HepG2 (cell line): ENCODE results near the gene DLG3.

Source experiments
- ATF3 ChIP-seq: sonication (generic); formaldehyde crosslinking; IDR thresholded peaks from 2 replicates; pipeline ENCODE4 v1.4.0; 2020; ENCODE audit warnings: missing genetic modification reagents
- HNF1A ChIP-seq, 2 experiments: sonication (generic) in 1 of 2; formaldehyde crosslinking in 1 of 2; IDR thresholded peaks; 2 replicates each; pipeline versions ENCODE4 v1.4.0 to v1.6.1; 2016 to 2020; ENCODE audit warnings: borderline replicate concordance in 1 of 2, low read depth in 1 of 2, mild to moderate bottlenecking in 1 of 2, missing genetic modification reagents in 1 of 2
- NFE2 ChIP-seq: sonication (generic); formaldehyde crosslinking; IDR thresholded peaks from 2 replicates; pipeline ENCODE4 v1.4.0; 2020; ENCODE audit warnings: missing genetic modification reagents
- NPAS2 ChIP-seq: sonication (generic); formaldehyde crosslinking; IDR thresholded peaks from 2 replicates; pipeline ENCODE4 v1.8.0; 2022; ENCODE audit warnings: mild to moderate bottlenecking, missing genetic modification reagents, borderline replicate concordance
- NR3C1 ChIP-seq: sonication (generic); formaldehyde crosslinking; IDR thresholded peaks from 2 replicates; pipeline ENCODE4 v1.4.0; 2020; ENCODE audit warnings: missing genetic modification reagents
- POLR2A ChIP-seq, 2 experiments: IDR thresholded peaks; 2 replicates each; pipeline ENCODE4 v1.6.1; 2011; ENCODE audit warnings: low read depth in 2 of 2, low read length in 2 of 2, mild to moderate bottlenecking in 1 of 2, moderate library complexity in 1 of 2; ENCODE audit not compliant: insufficient read depth in 1 of 2
- REL ChIP-seq: sonication (generic); formaldehyde crosslinking; conservative IDR thresholded peaks from 2 replicates; pipeline ENCODE4 v1.8.0; 2022; ENCODE audit warnings: mild to moderate bottlenecking, missing genetic modification reagents, moderate library complexity
- ZNF383 ChIP-seq: sonication (generic); formaldehyde crosslinking; IDR thresholded peaks from 2 replicates; pipeline ENCODE4 v1.4.0; 2020; ENCODE audit warnings: missing genetic modification reagents, mild to moderate bottlenecking, borderline replicate concordance
- ZNF451 ChIP-seq: sonication (generic); formaldehyde crosslinking; IDR thresholded peaks from 2 replicates; pipeline ENCODE4 v1.5.0; 2020; ENCODE audit warnings: mild to moderate bottlenecking, missing genetic modification reagents
- ZNF501 ChIP-seq: sonication (generic); formaldehyde crosslinking; IDR thresholded peaks from 2 replicates; pipeline ENCODE4 v1.5.1; 2020; ENCODE audit warnings: mild to moderate bottlenecking, moderate library complexity, missing genetic modification reagents
- ZNF589 ChIP-seq: sonication (generic); formaldehyde crosslinking; conservative IDR thresholded peaks from 2 replicates; pipeline ENCODE4 v1.8.0; 2022; ENCODE audit warnings: mild to moderate bottlenecking, moderate library complexity, missing genetic modification reagents
- ZNF616 ChIP-seq: sonication (generic); formaldehyde crosslinking; IDR thresholded peaks from 2 replicates; pipeline ENCODE4 v1.5.0; 2020; ENCODE audit warnings: low read depth, mild to moderate bottlenecking, missing genetic modification reagents

- TF ChIP-seq ZNF616 (CRISPR knock-in tag) (no peak), POLR2A (IDR thresholded peaks at IDR 0.05; ENCODE audit: insufficient read depth in 1 of 2, low read depth in 2 of 2, low read length in 2 of 2) (no peak), REL (CRISPR knock-in tag) (no peak), ATF3 (no peak), ZNF501 (CRISPR knock-in tag) (no peak), NR3C1 (CRISPR knock-in tag) (no peak), NPAS2 (CRISPR knock-in tag) (no peak), ZNF589 (CRISPR knock-in tag) (no peak), ZNF451 (CRISPR knock-in tag) (no peak), ZNF383 (CRISPR knock-in tag) (no peak), NFE2 (CRISPR knock-in tag) (no peak), HNF1A (IDR thresholded peaks at IDR 0.05; ENCODE audit: low read depth) (no peak), HNF1A (CRISPR knock-in tag; IDR thresholded peaks at IDR 0.05; ENCODE audit: borderline replicate concordance) (no peak)
Measured at GRCh38 chrX:70445951-70446350, 1.3 kb downstream of the DLG3 start.
